SH-SY5Y (cell line): ENCODE data around the gene FZD10.

Experiments used
- GATA2 ChIP-seq: IDR thresholded peaks from 2 replicates; pipeline ENCODE4 v1.6.1; 2011; ENCODE audit warnings: mild to moderate bottlenecking, low read depth, low read length
- GATA3 ChIP-seq: IDR thresholded peaks from 2 replicates; pipeline ENCODE4 v1.6.1; 2011; ENCODE audit warnings: low read depth, mild to moderate bottlenecking, low read length, moderate library complexity

The FZD10 gene

GRCh38 chr12:130127912-130128789, 34.1 kb upstream of the FZD10 start:
- no peak for TF ChIP-seq GATA2

GRCh38 chr12:130128790-130129735, 33.2 kb upstream of the FZD10 start:
- no peak for TF ChIP-seq GATA2
- no peak for TF ChIP-seq GATA3

GRCh38 chr12:130130346-130130745, 31.9 kb upstream of the FZD10 start:
- TF ChIP-seq GATA3, result no peak
- no peak for TF ChIP-seq GATA2

GRCh38 chr12:130131025-130131424, 31.2 kb upstream of the FZD10 start:
- TF ChIP-seq GATA2 (no peak), GATA3 (no peak)

GRCh38 chr12:130131801-130132200, 30.5 kb upstream of the FZD10 start:
- no peak for TF ChIP-seq GATA2
- TF ChIP-seq GATA3, result no peak

- TF ChIP-seq GATA3 (no peak), GATA2 (no peak)
These were observed 29.3 kb upstream of the FZD10 start for GRCh38 chr12:130132831-130133511.

GRCh38 chr12:130133851-130134562, 28.3 kb upstream of the FZD10 start:
- TF ChIP-seq GATA2, result no peak
- no peak for TF ChIP-seq GATA3

- no peak for TF ChIP-seq GATA3
- TF ChIP-seq GATA2, result no peak
These were observed 27.7 kb upstream of the FZD10 start for GRCh38 chr12:130134563-130134915.

GRCh38 chr12:130136509-130137039, 25.7 kb upstream of the FZD10 start:
- TF ChIP-seq GATA2 (no peak), GATA3 (no peak)

GRCh38 chr12:130137040-130138018, 24.9 kb upstream of the FZD10 start:
- TF ChIP-seq GATA3 (no peak), GATA2 (no peak)

GRCh38 chr12:130138478-130138877, 23.8 kb upstream of the FZD10 start:
- TF ChIP-seq GATA2, result peak; percentile 64
- no peak for TF ChIP-seq GATA3
